OCI-LY7 (cell line): ENCODE results near the gene KDM4B. TPM values are rescaled to one million over a fixed set of nuclear protein-coding genes. Genes with fewer than 3 reads are reported as not detected.

Experiments
- BruUV-seq: library from RNA; stranded (reverse); fragments of 400-500 nt; replicated peaks from 2 replicates; lab custom pipeline; 2021; lab: Mats Ljungman, UMichigan
- CTCF ChIA-PET: fragments of 300-600 bp; sonication (Branson Sonifier 250); formaldehyde crosslinking; loops from one replicate; lab custom pipeline; 2022; ENCODE audit warnings: antibody characterized with exemption; ENCODE audit not compliant: unreplicated experiment; lab: Charles Lee
- POLR2A ChIA-PET: fragments of 300-600 bp; sonication (Branson Sonifier 250); formaldehyde crosslinking; loops from one replicate; lab custom pipeline; 2022; ENCODE audit warnings: antibody characterized with exemption; lab: Charles Lee
- DNase-seq: peaks from one replicate; pipeline ENCODE4 v3.0.0-alpha.2; 2015; ENCODE audit warnings: low spot score
- H2AFZ ChIP-seq: fragments of 200-600 bp; sonication (generic), shearing (Covaris generic); 2 replicates; pipeline ENCODE4 v1.6.1; 2014; ENCODE audit warnings: mild to moderate bottlenecking, antibody characterized with exemption, low read length, moderate library complexity
- H3K27ac ChIP-seq: fragments of 200-600 bp; sonication (generic); 2 replicates; pipeline ENCODE4 v1.5.1; 2014; ENCODE audit warnings: mixed run types, low read depth, mild to moderate bottlenecking, moderate library complexity, low read length, inconsistent platforms; ENCODE audit not compliant: poor library complexity, severe bottlenecking
- H3K36me3 ChIP-seq: fragments of 200-600 bp; sonication (generic); 2 replicates; pipeline ENCODE4 v1.6.1; 2014; ENCODE audit warnings: mild to moderate bottlenecking, antibody characterized with exemption, low read length, moderate library complexity, mixed read lengths; ENCODE audit not compliant: insufficient read depth
- H3K4me1 ChIP-seq: fragments of 200-600 bp; sonication (generic); 2 replicates; pipeline ENCODE4 v1.5.1; 2014; ENCODE audit warnings: mild to moderate bottlenecking, low read length; ENCODE audit not compliant: insufficient read depth, poor library complexity, severe bottlenecking
- H3K4me2 ChIP-seq: fragments of 200-600 bp; sonication (generic); 2 replicates; pipeline ENCODE4 v1.6.1; 2014; ENCODE audit warnings: mild to moderate bottlenecking, low read length
- H3K4me3 ChIP-seq: fragments of 200-600 bp; sonication (generic); 2 replicates; pipeline ENCODE4 v1.5.1; 2014; ENCODE audit warnings: mild to moderate bottlenecking, low read depth, low read length; ENCODE audit not compliant: poor library complexity, severe bottlenecking
- H3K79me2 ChIP-seq: fragments of 200-600 bp; sonication (generic); 2 replicates; pipeline ENCODE4 v1.6.1; 2016; ENCODE audit warnings: low read depth, mild to moderate bottlenecking, low read length, moderate library complexity, mixed read lengths; ENCODE audit not compliant: insufficient read depth
- H3K9me2 ChIP-seq: fragments of 200-600 bp; sonication (generic); 2 replicates; pipeline ENCODE4 v1.6.1; 2016; ENCODE audit warnings: mild to moderate bottlenecking, low read length, mixed read lengths; ENCODE audit not compliant: insufficient read depth
- H3K9me3 ChIP-seq: fragments of 200-600 bp; sonication (generic); 2 replicates; pipeline ENCODE4 v1.6.1; 2014; ENCODE audit warnings: mild to moderate bottlenecking, mixed run types, low read length, mixed read lengths
- H4K20me1 ChIP-seq: fragments of 200-600 bp; sonication (generic); 2 replicates; pipeline ENCODE4 v1.6.1; 2014; ENCODE audit warnings: mild to moderate bottlenecking, antibody characterized with exemption, low read length, moderate library complexity, mixed read lengths; ENCODE audit not compliant: insufficient read depth
- CTCF ChIP-seq: fragments of 200-600 bp; sonication (generic); conservative IDR thresholded peaks from 2 replicates; pipeline ENCODE4 v1.5.1; 2014; ENCODE audit warnings: mild to moderate bottlenecking, antibody characterized with exemption, low read length, moderate library complexity, mixed read lengths
- EZH2phosphoT487 ChIP-seq: fragments of 200-600 bp; sonication (generic); IDR thresholded peaks from 2 replicates; pipeline ENCODE4 v1.6.1; 2018; ENCODE audit warnings: low read depth, borderline replicate concordance, mild to moderate bottlenecking, mixed run types, antibody characterized with exemption, low read length, moderate library complexity, mixed read lengths
- intact Hi-C: fragments of 100-400 bp; cut with micrococcal nuclease; formaldehyde crosslinking; loops from one replicate; pipeline ENCODE4 v1.10.0; 2022; ENCODE audit not compliant: unreplicated experiment
- total RNA-seq, 2 experiments: library from RNA; depleted of rRNA in 1 of 2; stranded (reverse); fragments of >200 nt in 1 of 2; shearing (Covaris generic) in 1 of 2; gene quantifications; 2 replicates each; pipeline ENCODE4 v1.2.3, GENCODE V29; 2014 to 2022

The KDM4B gene
- total RNA-seq, 2 experiments from 2014 or later: 24.3 to 44.2 TPM

GRCh38 chr19:4970558-4971423, 1.9 kb downstream of the KDM4B start:
- Histone ChIP-seq H4K20me1 (no peaks in the 10 kb centered on the region), H3K4me3 (peak overlapping the region; percentile 85), H3K36me3 (peaks cover 7% of the 10 kb centered on the region; the same call in 1 of the 2 replicates), H3K4me2 (peak overlapping the region; percentile 100), H3K9me2 (no peaks in the 10 kb centered on the region), H3K79me2 (peaks cover 9% of the 10 kb centered on the region; the same call in 1 of the 2 replicates), H3K27ac (no peak overlapping the region), H2AFZ (no peak overlapping the region), H3K4me1 (peaks cover 33% of the 10 kb centered on the region), H3K9me3 (no peaks in the 10 kb centered on the region)
- ChIA-PET POLR2A (interaction anchor here (0.5 kb wide), 1 partner anchor 57 kb away, joined by 3 read pairs; no protein-coding TSS in a partner anchor), CTCF (no interaction called here)
- intact Hi-C loops: no loop called here
- BruUV-seq: no TSS peak
- TF ChIP-seq EZH2phosphoT487 (no peak), CTCF (no peak)
- no peak for DNase-seq

- POLR2A ChIA-PET: no interaction called here
Measured at GRCh38 chr19:4971424-4971793, 2.5 kb downstream of the KDM4B start.

More at GRCh38 chr19:4971424-4971793, 2.5 kb downstream of the KDM4B start:
- CTCF ChIA-PET: no interaction called here
- Histone ChIP-seq H3K27ac (no peak overlapping the region), H3K4me2 (peak overlapping the region; percentile 100), H3K9me2 (no peaks in the 10 kb centered on the region), H3K36me3 (peaks cover 1% of the 10 kb centered on the region; the same call in 1 of the 2 replicates), H3K9me3 (no peaks in the 10 kb centered on the region), H4K20me1 (no peaks in the 10 kb centered on the region), H2AFZ (no peak overlapping the region), H3K4me1 (peaks cover 29% of the 10 kb centered on the region), H3K4me3 (peak overlapping the region; percentile 85), H3K79me2 (peaks cover 9% of the 10 kb centered on the region; the same call in 1 of the 2 replicates)
- TF ChIP-seq EZH2phosphoT487 (no peak), CTCF (no peak)
- intact Hi-C loops: no loop called here
- no TSS peak for BruUV-seq
- DNase-seq: peak; percentile 53
